Measurements from ENCODE around the gene MYBPHL.

MYBPHL gene

DNA sequence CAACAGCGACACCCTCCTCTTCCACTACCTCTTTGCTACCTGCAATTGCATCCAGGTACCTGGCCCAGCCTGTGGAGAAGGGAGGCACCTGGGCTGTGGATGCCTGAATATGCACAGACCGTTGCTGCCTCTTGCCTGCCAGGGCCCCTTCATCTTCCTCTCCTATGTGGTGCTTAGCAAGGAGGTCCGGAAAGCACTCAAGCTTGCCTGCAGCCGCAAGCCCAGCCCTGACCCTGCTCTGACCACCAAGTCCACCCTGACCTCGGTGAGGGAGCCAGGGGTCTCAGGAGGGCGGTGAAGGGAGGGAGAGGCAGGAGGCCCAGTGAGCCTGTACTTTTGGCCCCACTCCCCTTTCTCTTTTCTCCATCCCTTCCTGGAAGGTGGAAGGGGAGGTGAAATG is 35.4 kb downstream of the MYBPHL start:
- H3K27ac ChIP-seq = no peak overlapping the region
- TF ChIP-seq CTCF (IDR thresholded peaks at IDR 0.05) (no peak), ZFX (IDR thresholded peaks at IDR 0.05; ENCODE audit: borderline replicate concordance) (no peak)

- no peak overlapping the region for H3K27ac ChIP-seq
- TF ChIP-seq ZFX (IDR thresholded peaks at IDR 0.05; ENCODE audit: borderline replicate concordance) (no peak), CTCF (IDR thresholded peaks at IDR 0.05) (no peak)
These were observed 36.0 kb downstream of the MYBPHL start for GRCh38 chr1:109270623-109271317.

- TF ChIP-seq ZFX (IDR thresholded peaks at IDR 0.05; ENCODE audit: borderline replicate concordance) = no peak
- TF ChIP-seq CTCF (IDR thresholded peaks at IDR 0.05) = no peak
- no peak overlapping the region for H3K27ac ChIP-seq
These were observed 36.7 kb downstream of the MYBPHL start for GRCh38 chr1:109269981-109270622.

DNA sequence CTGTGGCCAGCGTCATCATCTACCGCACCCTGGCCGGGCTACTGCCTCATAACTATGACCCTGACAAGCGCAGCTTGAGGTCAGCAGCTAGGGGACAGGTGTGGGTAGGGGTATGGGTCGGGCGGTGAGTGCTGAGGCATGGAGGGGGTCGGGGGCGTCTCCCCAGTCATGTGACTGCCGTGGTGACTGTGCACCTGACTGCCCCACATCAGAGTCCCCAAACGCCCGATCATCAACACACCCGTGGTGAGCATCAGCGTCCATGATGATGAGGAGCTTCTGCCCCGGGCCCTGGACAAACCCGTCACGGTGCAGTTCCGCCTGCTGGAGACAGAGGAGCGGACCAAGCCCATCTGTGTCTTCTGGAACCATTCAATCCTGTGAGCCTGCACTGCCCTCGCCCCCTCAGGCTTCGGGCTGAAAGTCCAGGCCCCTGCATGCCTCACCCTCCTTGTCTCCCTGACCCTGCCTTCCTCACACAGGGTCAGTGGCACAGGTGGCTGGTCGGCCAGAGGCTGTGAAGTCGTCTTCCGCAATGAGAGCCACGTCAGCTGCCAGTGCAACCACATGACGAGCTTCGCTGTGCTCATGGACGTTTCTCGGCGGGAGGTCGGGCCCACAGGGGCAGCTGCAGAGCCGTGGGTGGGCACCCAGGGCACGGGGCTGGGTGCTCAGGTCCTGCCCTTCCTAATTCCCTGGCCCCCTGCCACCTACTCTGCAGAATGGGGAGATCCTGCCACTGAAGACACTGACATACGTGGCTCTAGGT is 37.4 kb downstream of the MYBPHL start:
- TF ChIP-seq CTCF (IDR thresholded peaks at IDR 0.05) = no peak
- no peak for TF ChIP-seq ZFX (IDR thresholded peaks at IDR 0.05; ENCODE audit: borderline replicate concordance)

GRCh38 chr1:109268431-109269211 is 38.2 kb downstream of the MYBPHL start:
- TF ChIP-seq ZFX (IDR thresholded peaks at IDR 0.05; ENCODE audit: borderline replicate concordance) (no peak), CTCF (IDR thresholded peaks at IDR 0.05) (no peak)
- no peak overlapping the region for H3K27ac ChIP-seq

More for the DNA sequence above, 37.4 kb downstream of the MYBPHL start:
- no peak overlapping the region for H3K27ac ChIP-seq

DNA sequence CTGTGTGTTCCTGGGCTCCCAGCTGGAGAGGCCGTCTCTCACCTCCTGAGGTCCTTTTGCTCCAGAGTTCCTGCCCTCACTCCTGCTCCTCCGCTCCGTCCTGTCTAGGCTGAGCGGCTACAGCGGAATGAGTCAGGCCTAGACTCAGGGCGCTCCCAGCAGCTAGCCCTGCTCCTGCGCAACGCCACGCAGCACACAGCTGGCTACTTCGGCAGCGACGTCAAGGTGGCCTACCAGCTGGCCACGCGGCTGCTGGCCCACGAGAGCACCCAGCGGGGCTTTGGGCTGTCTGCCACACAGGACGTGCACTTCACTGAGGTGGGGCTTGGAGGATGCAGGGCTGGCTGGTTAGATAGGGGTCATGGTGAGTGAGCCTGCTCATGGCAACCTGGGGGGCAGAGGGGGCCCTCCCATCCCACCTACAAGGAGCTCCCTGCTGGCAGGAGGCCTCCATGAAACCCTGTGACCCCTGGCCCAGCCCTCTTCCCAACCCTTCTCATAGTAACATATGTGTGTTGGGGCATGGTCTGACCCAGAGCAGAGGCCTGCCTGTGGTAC is 39.0 kb downstream of the MYBPHL start:
- TF ChIP-seq CTCF (IDR thresholded peaks at IDR 0.05) = no peak
- no peak for TF ChIP-seq ZFX (IDR thresholded peaks at IDR 0.05; ENCODE audit: borderline replicate concordance)
- no peak overlapping the region for H3K27ac ChIP-seq

Measured in 22Rv1 (cell line).